ENCODE data around the gene ARFGAP3. TPM values are rescaled to one million over a fixed set of nuclear protein-coding genes. Genes with fewer than 3 reads are reported as not detected.
A peak's percentile ranks its signal among the peaks of the same experiment; 100 is the strongest.

Gene ARFGAP3
- total and polyA plus RNA-seq, 4 donors, result 25.8 to 42.9 (median 42.3) TPM

GRCh38 chr22:42821386-42821785, 35.7 kb downstream of the ARFGAP3 start:
- Histone ChIP-seq H3K9ac (ENCODE audit: insufficient read depth in 1 of 2, low read length in 2 of 2) (no peak overlapping the region), H3K4me1 (ENCODE audit: control insufficient read depth in 5 of 5, insufficient read depth in 5 of 5, low read length in 5 of 5) (peaks cover 0 to 5% (median 0%) of the 10 kb centered on the region in 5 donors), H3K36me3 (ENCODE audit: control insufficient read depth in 4 of 4, insufficient read depth in 4 of 4, low read length in 4 of 4) (peaks cover 11 to 30% (median 26%) of the 10 kb centered on the region in 4 donors), H3K4me3 (no peak overlapping the region), H3K9me3 (ENCODE audit: control insufficient read depth in 4 of 4, insufficient read depth in 3 of 4, low read length in 3 of 4) (peaks cover 0 to 3% (median 0%) of the 10 kb centered on the region in 4 donors), H3K27me3 (ENCODE audit: control insufficient read depth in 3 of 3, insufficient read depth in 3 of 3, low read length in 2 of 3) (no peaks in the 10 kb centered on the region), H3K27ac (ENCODE audit: low read depth in 1 of 2, low read length in 1 of 2) (no peak overlapping the region)
- no peak for TF ChIP-seq CTCF (IDR thresholded peaks at IDR 0.05; ENCODE audit: control extremely low read depth, extremely low read depth)
- ATAC-seq (ENCODE audit: insufficient read depth, low FRiP score), result no peak
- no peak for DNase-seq
- WGBS, 2 donors, result 97 to 100% methylated on average over 3 of the region's 3 CpGs

GRCh38 chr22:42820045-42820763, 36.9 kb downstream of the ARFGAP3 start:
- DNase-seq (peak in 2 of 3 donors; percentile 58 to 79), ATAC-seq (ENCODE audit: insufficient read depth, low FRiP score) (peak; percentile 19)
- WGBS, 2 donors, result 27 to 56% methylated on average over 9 of the region's 9 CpGs
- H3K4me3 ChIP-seq, result no peak overlapping the region
- H3K36me3 ChIP-seq (ENCODE audit: control insufficient read depth in 4 of 4, insufficient read depth in 4 of 4, low read length in 4 of 4), result peaks cover 13 to 34% (median 26%) of the 10 kb centered on the region in 4 donors
- H3K27ac ChIP-seq (ENCODE audit: low read depth in 1 of 2, low read length in 1 of 2), result no peak overlapping the region
- H3K27me3 ChIP-seq (ENCODE audit: control insufficient read depth in 3 of 3, insufficient read depth in 3 of 3, low read length in 2 of 3), result no peaks in the 10 kb centered on the region
- peaks cover 0 to 3% (median 0%) of the 10 kb centered on the region in 4 donors for H3K9me3 ChIP-seq (ENCODE audit: control insufficient read depth in 4 of 4, insufficient read depth in 3 of 4, low read length in 3 of 4)
- H3K4me1 ChIP-seq (ENCODE audit: control insufficient read depth in 5 of 5, insufficient read depth in 5 of 5, low read length in 5 of 5), result peaks cover 0 to 5% (median 0%) of the 10 kb centered on the region in 5 donors
- TF ChIP-seq CTCF (IDR thresholded peaks at IDR 0.05; ENCODE audit: control extremely low read depth, extremely low read depth), result no peak
- H3K9ac ChIP-seq (ENCODE audit: insufficient read depth in 1 of 2, low read length in 2 of 2), result no peak overlapping the region

- Histone ChIP-seq H3K27me3 (ENCODE audit: control insufficient read depth in 3 of 3, insufficient read depth in 3 of 3, low read length in 2 of 3) (no peaks in the 10 kb centered on the region), H3K36me3 (ENCODE audit: control insufficient read depth in 4 of 4, insufficient read depth in 4 of 4, low read length in 4 of 4) (peaks cover 10 to 34% (median 26%) of the 10 kb centered on the region in 4 donors), H3K9me3 (ENCODE audit: control insufficient read depth in 4 of 4, insufficient read depth in 3 of 4, low read length in 3 of 4) (peaks cover 0 to 3% (median 0%) of the 10 kb centered on the region in 4 donors), H3K9ac (ENCODE audit: insufficient read depth in 1 of 2, low read length in 2 of 2) (peak overlapping the region in 1 of 2 donors; percentile 5), H3K27ac (ENCODE audit: low read depth in 1 of 2, low read length in 1 of 2) (peak overlapping the region in 1 of 2 donors; percentile 35), H3K4me3 (no peak overlapping the region), H3K4me1 (ENCODE audit: control insufficient read depth in 5 of 5, insufficient read depth in 5 of 5, low read length in 5 of 5) (peaks cover 0 to 5% (median 0%) of the 10 kb centered on the region in 5 donors)
- WGBS, 2 donors, result 60 to 73% methylated on average over 9 of the region's 9 CpGs
- no peak for TF ChIP-seq CTCF (IDR thresholded peaks at IDR 0.05; ENCODE audit: control extremely low read depth, extremely low read depth)
- DNase-seq (peak in 1 of 3 donors; percentile 35), ATAC-seq (ENCODE audit: insufficient read depth, low FRiP score) (no peak)
Observed at GRCh38 chr22:42819412-42820044, 37.5 kb downstream of the ARFGAP3 start.

Measured in lung (tissue), 12 donors.